HG03439 (cell line): ENCODE measurements around the gene COX5A.
"Not testable (repeated sequence)": the region's sequence is repeated elsewhere in the genome, so short reads cannot be mapped to it uniquely, and the experiment has no call there.

Experiments used
- ATAC-seq: cut with Tn5 transposase; IDR thresholded peaks from one replicate; pipeline ENCODE4 v1.9.1; 2021; ENCODE audit warnings: mild to moderate bottlenecking, moderate library complexity; ENCODE audit not compliant: unreplicated experiment

The COX5A gene

GRCh38 chr15:74902295-74903075 is 35.4 kb downstream of the COX5A start:
- ATAC-seq, result no peak

GRCh38 chr15:74901612-74902063 is 36.2 kb downstream of the COX5A start:
- ATAC-seq, result no peak

- no peak for ATAC-seq
Observed at GRCh38 chr15:74897300-74897701, 40.6 kb downstream of the COX5A start.

GRCh38 chr15:74896316-74896715 is 41.6 kb downstream of the COX5A start:
- no peak for ATAC-seq

- no peak for ATAC-seq
Observed at GRCh38 chr15:74895830-74896229, 42.0 kb downstream of the COX5A start.

- not testable (repeated sequence) for ATAC-seq
Observed at GRCh38 chr15:74894383-74894782, 43.5 kb downstream of the COX5A start.

- no peak for ATAC-seq
Observed at GRCh38 chr15:74893627-74894026, 44.2 kb downstream of the COX5A start.

- no peak for ATAC-seq
Observed at GRCh38 chr15:74892931-74893330, 44.9 kb downstream of the COX5A start.

GRCh38 chr15:74892313-74892712 is 45.6 kb downstream of the COX5A start:
- ATAC-seq, result no peak

- ATAC-seq, result no peak
Observed at GRCh38 chr15:74891469-74891868, 46.4 kb downstream of the COX5A start.

GRCh38 chr15:74890665-74890960 is 47.3 kb downstream of the COX5A start:
- ATAC-seq, result no peak

- ATAC-seq, result peak; percentile 90
Observed at GRCh38 chr15:74889883-74890664, 47.8 kb downstream of the COX5A start, which contains the start of gene MPI. TSS of gene MPI (plus strand) at chr15:74890042. CDS start at chr15:74890074, 32 bp downstream.

GRCh38 chr15:74889390-74889882 is 48.4 kb downstream of the COX5A start:
- no peak for ATAC-seq

- ATAC-seq, result no peak
Observed at GRCh38 chr15:74888716-74889115, 49.2 kb downstream of the COX5A start.

- not testable (repeated sequence) for ATAC-seq
Observed at GRCh38 chr15:74887537-74888193, 50.2 kb downstream of the COX5A start.

- no peak for ATAC-seq
Observed at GRCh38 chr15:74885461-74885860, 52.4 kb downstream of the COX5A start.

GRCh38 chr15:74884428-74885223 is 53.2 kb downstream of the COX5A start:
- ATAC-seq, result no peak

- no peak for ATAC-seq
Observed at GRCh38 chr15:74882528-74882927, 55.3 kb downstream of the COX5A start.

GRCh38 chr15:74878273-74878672 is 59.6 kb downstream of the COX5A start:
- ATAC-seq, result no peak

GRCh38 chr15:74873756-74874424 is 64.0 kb downstream of the COX5A start:
- peak; percentile 1 for ATAC-seq
